SU-DHL-6 (cell line): ENCODE measurements around the gene SAMD1.

Experiments used
- H2AFZ ChIP-seq: fragments of 200-600 bp; sonication (generic); 2 replicates; pipeline ENCODE4 v1.6.1; 2014; ENCODE audit warnings: low read depth, mild to moderate bottlenecking, moderate library complexity, mixed read lengths, antibody characterized with exemption, low read length; ENCODE audit not compliant: severe bottlenecking
- H3F3A ChIP-seq: fragments of 200-600 bp; shearing (Covaris generic); 2 replicates; pipeline ENCODE4 v1.6.0; 2016; ENCODE audit warnings: antibody characterized with exemption, mild to moderate bottlenecking; ENCODE audit not compliant: insufficient read depth
- H3K27ac ChIP-seq: fragments of 200-600 bp; sonication (generic); 2 replicates; pipeline ENCODE4 v1.5.1; 2016; ENCODE audit warnings: low read depth, mild to moderate bottlenecking, low read length, moderate library complexity, mixed read lengths
- H3K27me3 ChIP-seq: fragments of 200-600 bp; sonication (generic), shearing (Covaris generic); 2 replicates; pipeline ENCODE4 v1.6.0; 2014; ENCODE audit warnings: mild to moderate bottlenecking, low read length
- H3K36me3 ChIP-seq: fragments of 200-600 bp; sonication (generic); 2 replicates; pipeline ENCODE4 v1.6.1; 2014; ENCODE audit warnings: mild to moderate bottlenecking, low read length, mixed read lengths
- H3K4me2 ChIP-seq: fragments of 300-600, 200-600 bp; shearing (Covaris generic), sonication (generic); 2 replicates; pipeline ENCODE4 v1.6.0; 2014; ENCODE audit warnings: low read length, low read depth, mild to moderate bottlenecking; ENCODE audit not compliant: poor library complexity, severe bottlenecking
- H3K4me3 ChIP-seq: fragments of 200-600 bp; sonication (generic); 2 replicates; pipeline ENCODE4 v1.5.1; 2014; ENCODE audit warnings: antibody characterized with exemption, low read length, mild to moderate bottlenecking, mixed read lengths; ENCODE audit not compliant: insufficient read depth, poor library complexity, severe bottlenecking
- H3K79me2 ChIP-seq: fragments of 200-600 bp; sonication (generic); 2 replicates; pipeline ENCODE4 v1.6.1; 2014; ENCODE audit warnings: mild to moderate bottlenecking, low read length, moderate library complexity; ENCODE audit not compliant: insufficient read depth
- H3K9ac ChIP-seq: fragments of 200-600 bp; sonication (generic); 2 replicates; pipeline ENCODE4 v1.7.0; 2014; ENCODE audit warnings: mild to moderate bottlenecking, low read length
- H3K9me2 ChIP-seq: fragments of 200-600 bp; sonication (generic); replicated peaks from 2 replicates; pipeline ENCODE4 v1.6.1; 2014; ENCODE audit warnings: low read length; ENCODE audit not compliant: insufficient read depth
- H3K9me3 ChIP-seq: fragments of 200-600 bp; sonication (generic); 2 replicates; pipeline ENCODE4 v1.6.1; 2014; ENCODE audit warnings: low read length, mixed read lengths; ENCODE audit not compliant: insufficient read depth
- H4K20me1 ChIP-seq: fragments of 200-600 bp; sonication (generic); 2 replicates; pipeline ENCODE4 v1.6.1; 2014; ENCODE audit warnings: low read depth, mild to moderate bottlenecking, antibody characterized with exemption, low read length, moderate library complexity, mixed read lengths
- CTCF ChIP-seq: fragments of 200-600 bp; sonication (generic); IDR thresholded peaks from one replicate; pipeline ENCODE4 v1.5.1; 2017; ENCODE audit warnings: antibody characterized with exemption, mild to moderate bottlenecking, low read length, moderate library complexity; ENCODE audit not compliant: insufficient read depth, poor library complexity, severe bottlenecking
- EZH2phosphoT487 ChIP-seq: fragments of 200-600 bp; sonication (generic), shearing (Covaris generic); conservative IDR thresholded peaks from 2 replicates; pipeline ENCODE4 v1.6.1; 2018; ENCODE audit warnings: mild to moderate bottlenecking, antibody characterized with exemption, low read length, moderate library complexity, mixed read lengths

SAMD1 gene

GRCh38 chr19:14101003-14101545, 10.5 kb upstream of the SAMD1 start:
- H3K27me3 ChIP-seq: no peaks in the 10 kb centered on the region
- H3K79me2 ChIP-seq: no peaks in the 10 kb centered on the region
- H4K20me1 ChIP-seq: no peaks in the 10 kb centered on the region
- TF ChIP-seq EZH2phosphoT487 (no peak), CTCF (no peak)
- peaks cover 3% of the 10 kb centered on the region; the same call in 1 of the 2 replicates for H3F3A ChIP-seq
- peaks cover 2% of the 10 kb centered on the region; the same call in 1 of the 2 replicates for H3K36me3 ChIP-seq
- H3K9ac ChIP-seq: no peak overlapping the region
- no peaks in the 10 kb centered on the region for H3K9me3 ChIP-seq
- no peak overlapping the region for H3K4me2 ChIP-seq
- no peak overlapping the region for H3K27ac ChIP-seq
- no peaks in the 10 kb centered on the region for H3K9me2 ChIP-seq
- H2AFZ ChIP-seq: no peak overlapping the region
- no peak overlapping the region for H3K4me3 ChIP-seq

GRCh38 chr19:14097532-14098151, 7.1 kb upstream of the SAMD1 start:
- Histone ChIP-seq H3K36me3 (no peaks in the 10 kb centered on the region), H3K4me3 (no peak overlapping the region), H3K27ac (no peak overlapping the region), H3K9me3 (no peaks in the 10 kb centered on the region), H3F3A (peaks cover 8% of the 10 kb centered on the region; the same call in 1 of the 2 replicates), H3K27me3 (no peaks in the 10 kb centered on the region), H3K9me2 (no peaks in the 10 kb centered on the region), H2AFZ (no peak overlapping the region), H3K4me2 (no peak overlapping the region), H4K20me1 (no peaks in the 10 kb centered on the region), H3K9ac (no peak overlapping the region), H3K79me2 (no peaks in the 10 kb centered on the region)
- TF ChIP-seq CTCF (no peak), EZH2phosphoT487 (no peak)

GRCh38 chr19:14096272-14096992, 5.9 kb upstream of the SAMD1 start:
- Histone ChIP-seq H3K4me2 (no peak overlapping the region), H3K27ac (no peak overlapping the region), H3K9me2 (no peaks in the 10 kb centered on the region)

More at GRCh38 chr19:14096272-14096992, 5.9 kb upstream of the SAMD1 start:
- H3K79me2 ChIP-seq: no peaks in the 10 kb centered on the region
- no peaks in the 10 kb centered on the region for H4K20me1 ChIP-seq
- no peaks in the 10 kb centered on the region for H3K9me3 ChIP-seq
- H3K36me3 ChIP-seq: no peaks in the 10 kb centered on the region
- H3F3A ChIP-seq: peaks cover 8% of the 10 kb centered on the region; the same call in 1 of the 2 replicates
- no peak overlapping the region for H3K9ac ChIP-seq
- no peak overlapping the region for H3K4me3 ChIP-seq
- no peaks in the 10 kb centered on the region for H3K27me3 ChIP-seq
- TF ChIP-seq CTCF (no peak), EZH2phosphoT487 (no peak)
- H2AFZ ChIP-seq: no peak overlapping the region
